ENCODE data around the gene DNMT3A. TPM values are rescaled to one million over a fixed set of nuclear protein-coding genes. Genes with fewer than 3 reads are reported as not detected.

The DNMT3A gene
- total and polyA plus RNA-seq, 2 of the 8 experiments (the other 6 are each of a cell fraction or from before 2014, with no cell fraction given) = 33.6 to 178 TPM

- H3K9me3 ChIP-seq (ENCODE audit: insufficient read depth in 2 of 2, low read depth in 1 of 2, low read length in 1 of 2) = no peaks in the 10 kb centered on the region
- H3K4me3 ChIP-seq (ENCODE audit: extremely low read depth in 1 of 4, insufficient read depth in 2 of 4, low read depth in 3 of 4, low read length in 4 of 4) = no peak overlapping the region
- ChIA-PET CTCF (ENCODE audit: partially characterized antibody) (interaction anchor here (0.7 to 1.7 kb wide), 4 partner anchors 15 to 130 kb away, joined by 3 to 9 read pairs (median 6); no protein-coding TSS in a partner anchor), POLR2A (ENCODE audit: partially characterized antibody) (interaction anchor here (0.8 to 1.7 kb wide), 4 partner anchors 11 to 314 kb away, joined by 3 to 4 read pairs (median 3); no protein-coding TSS in a partner anchor)
- WGBS, 2 experiments (ENCODE audit: extremely low coverage in 1 of 2, insufficient coverage in 1 of 2, insufficient read length in 1 of 2, insufficient replicate concordance in 2 of 2, low coverage in 1 of 2, low lambda C conversion rate in 2 of 2, missing lambda C conversion rate in 1 of 2) = 91% methylated on average over 7 of the region's 8 CpGs; no CpG with 5 or more reads in 1 of the 2 experiments
- H3K4ac ChIP-seq (replicated peaks; ENCODE audit: insufficient read length, low read depth, low read length) = peak overlapping the region; percentile 51
- no peak for FAIRE-seq
- no peak overlapping the region for H2BK15ac ChIP-seq (ENCODE audit: low read length)
- no peak for DNase-seq (ENCODE audit: low read depth in 1 of 2, low spot score in 2 of 2)
- H2BK20ac ChIP-seq (ENCODE audit: low read length) = no peak overlapping the region
- no peaks in the 10 kb centered on the region for H3K36me3 ChIP-seq (ENCODE audit: control insufficient read depth in 2 of 4, insufficient read depth in 4 of 4, low read length in 3 of 4)
- H3K9ac ChIP-seq (replicated peaks in 1 of 4; ENCODE audit: extremely low read depth in 1 of 4, low read depth in 3 of 4, low read length in 3 of 4) = no peak overlapping the region
- H2AK5ac ChIP-seq (ENCODE audit: low read depth, low read length) = no peak overlapping the region
- H3K56ac ChIP-seq (replicated peaks; ENCODE audit: insufficient read length, low read depth, low read length) = no peak overlapping the region
- no peak overlapping the region for H4K91ac ChIP-seq (replicated peaks; ENCODE audit: insufficient read length, low read length)
- H3K18ac ChIP-seq (ENCODE audit: extremely low read depth, low read length) = peak overlapping the region; percentile 4; the same call in 1 of the 2 replicates
- H3K79me1 ChIP-seq (ENCODE audit: low read depth, low read length) = no peaks in the 10 kb centered on the region
- H4K5ac ChIP-seq (ENCODE audit: insufficient read length, low read depth, low read length) = no peak overlapping the region
- peaks cover 0 to 9% (median 5%) of the 10 kb centered on the region in 4 experiments; a peak in 6 of 7 replicates for H3K4me1 ChIP-seq (replicated peaks in 1 of 4; ENCODE audit: control insufficient read depth in 3 of 4, insufficient read depth in 4 of 4, low read length in 3 of 4)
- no peak overlapping the region for H2BK5ac ChIP-seq (ENCODE audit: low read depth, low read length)
- H2AFZ ChIP-seq (ENCODE audit: low read length) = no peak overlapping the region
- no peak overlapping the region for H2BK12ac ChIP-seq (ENCODE audit: low read depth, low read length)
- peaks cover 0 to 1% of the 10 kb centered on the region in 2 experiments for H4K20me1 ChIP-seq (replicated peaks in 1 of 2; ENCODE audit: control insufficient read depth in 1 of 2, insufficient read depth in 2 of 2, low read length in 2 of 2)
- H3K23me2 ChIP-seq (ENCODE audit: low read depth, low read length) = no peaks in the 10 kb centered on the region
- no peak overlapping the region for H4K8ac ChIP-seq (ENCODE audit: extremely low read depth, insufficient read depth, low read length)
- no peak overlapping the region for H3K27ac ChIP-seq (ENCODE audit: low read depth, low read length)
- H3K14ac ChIP-seq (ENCODE audit: insufficient read length) = no peak overlapping the region
- H3K4me2 ChIP-seq (ENCODE audit: insufficient read depth in 1 of 2, low read depth in 2 of 2, low read length in 2 of 2) = no peak overlapping the region
- no peaks in the 10 kb centered on the region for H3K79me2 ChIP-seq (ENCODE audit: control insufficient read depth in 1 of 2, insufficient read depth in 2 of 2, low read length in 2 of 2)
- no peak overlapping the region for H3K23ac ChIP-seq (ENCODE audit: insufficient read length)
- peaks cover 0 to 29% (median 19%) of the 10 kb centered on the region in 4 experiments; a peak in 6 of 7 replicates for H3K27me3 ChIP-seq (replicated peaks in 1 of 4; ENCODE audit: control insufficient read depth in 3 of 4, extremely low read depth in 1 of 4, insufficient read depth in 3 of 4, low read length in 3 of 4)
- no peak overlapping the region for H2BK120ac ChIP-seq (replicated peaks; ENCODE audit: low read depth, low read length)
- TF ChIP-seq POLR2A (IDR thresholded peaks at IDR 0.05; ENCODE audit: control extremely low read depth in 1 of 2, low read depth in 2 of 2, low read length in 2 of 2) = no peak
- TF ChIP-seq SUZ12 (IDR thresholded peaks at IDR 0.05; ENCODE audit: low read length) = no peak
- no peak for TF ChIP-seq ATF3 (IDR thresholded peaks at IDR 0.05; ENCODE audit: insufficient read depth, low read depth, low read length)
- no peak for TF ChIP-seq ATF2 (IDR thresholded peaks at IDR 0.05; ENCODE audit: low read length)
- no peak for TF ChIP-seq SP2 (IDR thresholded peaks at IDR 0.05; ENCODE audit: low read length)
- no peak for TF ChIP-seq SP1 (IDR thresholded peaks at IDR 0.05; ENCODE audit: low read depth, low read length)
- TF ChIP-seq NANOG (IDR thresholded peaks at IDR 0.05; ENCODE audit: insufficient read depth, low read depth, low read length, poor library complexity, severe bottlenecking) = no peak
- TF ChIP-seq FOSL1 (IDR thresholded peaks at IDR 0.05; ENCODE audit: insufficient read depth, low read depth, low read length) = no peak
- no peak for TF ChIP-seq HDAC6 (IDR thresholded peaks at IDR 0.05; ENCODE audit: low read depth, low read length)
- TF ChIP-seq RBBP5 (IDR thresholded peaks at IDR 0.05; ENCODE audit: borderline replicate concordance, low read depth, low read length) = no peak
- TF ChIP-seq EGR1 (IDR thresholded peaks at IDR 0.05; ENCODE audit: borderline replicate concordance, low read depth, low read length) = no peak
- TF ChIP-seq SIX5 (IDR thresholded peaks at IDR 0.05; ENCODE audit: low read depth, low read length) = no peak
These were observed 17.1 kb upstream of the DNMT3A start for GRCh38 chr2:25358836-25359235.
